ENCODE results near the gene RUNX1. TPM values are rescaled to one million over a fixed set of nuclear protein-coding genes. Genes with fewer than 3 reads are reported as not detected.

RUNX1 gene
- total RNA-seq, 1 donor from 2014 or later, result 23.9 TPM

- H3K4me3 Mint-ChIP-seq (ENCODE audit: unreplicated experiment), result no peak overlapping the region
- peaks cover 20% of the 10 kb centered on the region for H3K4me1 Mint-ChIP-seq (ENCODE audit: unreplicated experiment)
- TF ChIP-seq CTCF (IDR thresholded peaks at IDR 0.05), result no peak
- no peak for DNase-seq (ENCODE audit: extremely low spot score, unreplicated experiment)
- H3K27me3 Mint-ChIP-seq (ENCODE audit: unreplicated experiment), result no peaks in the 10 kb centered on the region
- no peaks in the 10 kb centered on the region for H3K36me3 Mint-ChIP-seq (ENCODE audit: unreplicated experiment)
- no peaks in the 10 kb centered on the region for H3K9me3 Mint-ChIP-seq (ENCODE audit: unreplicated experiment)
- no peak overlapping the region for H3K27ac Mint-ChIP-seq (ENCODE audit: unreplicated experiment)
Measured at GRCh38 chr21:34962136-34962535, 87.0 kb downstream of the RUNX1 start.

DNA sequence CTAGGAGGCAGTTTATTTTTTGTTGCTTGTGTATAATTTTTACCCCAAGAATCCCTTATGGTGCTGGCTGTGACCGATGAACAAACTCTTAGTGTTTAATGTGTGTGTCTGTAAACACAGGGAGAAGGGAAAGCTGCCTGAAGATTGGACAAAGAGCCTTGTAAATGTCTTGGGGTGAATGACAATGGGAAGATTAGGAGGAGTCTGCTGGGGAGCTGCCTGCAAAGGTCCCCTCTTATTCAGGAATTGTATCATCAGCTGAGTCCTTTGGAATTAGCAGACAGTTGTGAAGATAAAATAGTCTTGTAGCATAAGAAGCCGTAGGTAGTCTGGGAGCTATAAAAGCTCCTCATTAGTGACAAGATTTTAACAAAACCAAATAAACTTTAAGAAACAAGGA is 88.4 kb downstream of the RUNX1 start:
- no peaks in the 10 kb centered on the region for H3K27me3 Mint-ChIP-seq (ENCODE audit: unreplicated experiment)
- TF ChIP-seq CTCF (IDR thresholded peaks at IDR 0.05), result no peak
- DNase-seq (ENCODE audit: extremely low spot score, unreplicated experiment), result no peak
- H3K4me3 Mint-ChIP-seq (ENCODE audit: unreplicated experiment), result no peak overlapping the region
- no peak overlapping the region for H3K27ac Mint-ChIP-seq (ENCODE audit: unreplicated experiment)
- H3K4me1 Mint-ChIP-seq (ENCODE audit: unreplicated experiment), result peaks cover 17% of the 10 kb centered on the region
- H3K36me3 Mint-ChIP-seq (ENCODE audit: unreplicated experiment), result no peaks in the 10 kb centered on the region
- H3K9me3 Mint-ChIP-seq (ENCODE audit: unreplicated experiment), result no peaks in the 10 kb centered on the region

DNA sequence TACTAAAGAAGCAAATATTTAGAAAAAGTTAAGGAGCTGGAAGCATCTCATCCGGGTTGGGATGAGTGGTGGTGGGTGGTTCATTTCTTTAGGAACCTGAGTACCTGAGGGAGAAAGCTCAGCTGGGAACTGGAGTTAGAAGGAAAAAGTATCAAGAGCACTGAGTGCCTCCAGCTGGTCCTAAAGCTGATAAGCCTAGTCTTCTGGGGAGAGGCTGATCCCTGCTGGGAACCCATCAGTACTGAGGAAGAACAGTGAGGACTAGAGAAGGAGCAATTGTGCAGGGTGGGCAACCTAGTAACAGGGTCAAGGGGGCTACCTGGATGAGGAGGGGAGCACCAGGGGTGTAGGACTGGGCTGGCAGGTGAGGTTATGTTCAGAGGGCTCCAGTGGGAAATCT is 89.5 kb downstream of the RUNX1 start:
- no peak for DNase-seq (ENCODE audit: extremely low spot score, unreplicated experiment)
- TF ChIP-seq CTCF (IDR thresholded peaks at IDR 0.05), result no peak
- Mint-ChIP-seq H3K27ac (ENCODE audit: unreplicated experiment) (no peak overlapping the region), H3K36me3 (ENCODE audit: unreplicated experiment) (no peaks in the 10 kb centered on the region), H3K4me1 (ENCODE audit: unreplicated experiment) (peaks cover 6% of the 10 kb centered on the region), H3K9me3 (ENCODE audit: unreplicated experiment) (no peaks in the 10 kb centered on the region), H3K27me3 (ENCODE audit: unreplicated experiment) (no peaks in the 10 kb centered on the region), H3K4me3 (ENCODE audit: unreplicated experiment) (no peak overlapping the region)

GRCh38 chr21:34958040-34958439 is 91.1 kb downstream of the RUNX1 start:
- no peak for DNase-seq (ENCODE audit: extremely low spot score, unreplicated experiment)
- Mint-ChIP-seq H3K27ac (ENCODE audit: unreplicated experiment) (no peak overlapping the region), H3K4me1 (ENCODE audit: unreplicated experiment) (peaks cover 6% of the 10 kb centered on the region), H3K9me3 (ENCODE audit: unreplicated experiment) (no peaks in the 10 kb centered on the region), H3K36me3 (ENCODE audit: unreplicated experiment) (no peaks in the 10 kb centered on the region), H3K4me3 (ENCODE audit: unreplicated experiment) (no peak overlapping the region), H3K27me3 (ENCODE audit: unreplicated experiment) (no peaks in the 10 kb centered on the region)
- TF ChIP-seq CTCF (IDR thresholded peaks at IDR 0.05), result no peak

GRCh38 chr21:34956416-34957316 is 92.4 kb downstream of the RUNX1 start:
- Mint-ChIP-seq H3K9me3 (ENCODE audit: unreplicated experiment) (no peaks in the 10 kb centered on the region), H3K4me3 (ENCODE audit: unreplicated experiment) (no peak overlapping the region), H3K27ac (ENCODE audit: unreplicated experiment) (no peak overlapping the region), H3K4me1 (ENCODE audit: unreplicated experiment) (no peaks in the 10 kb centered on the region), H3K36me3 (ENCODE audit: unreplicated experiment) (no peaks in the 10 kb centered on the region), H3K27me3 (ENCODE audit: unreplicated experiment) (no peaks in the 10 kb centered on the region)
- no peak for TF ChIP-seq CTCF (IDR thresholded peaks at IDR 0.05)
- no peak for DNase-seq (ENCODE audit: extremely low spot score, unreplicated experiment)

Data from osteocyte (in vitro differentiated cells).